KOPT-K1 (cell line): ENCODE measurements around the gene NEK6.

Experiments
- H3K27ac ChIP-seq: fragments of 200-600 bp; sonication (generic); 2 replicates; pipeline ENCODE4 v1.5.1; 2016; ENCODE audit warnings: antibody characterized with exemption, mild to moderate bottlenecking, low read depth, low read length; ENCODE audit not compliant: poor library complexity, severe bottlenecking
- H3K36me3 ChIP-seq: fragments of 200-600 bp; sonication (generic); 2 replicates; pipeline ENCODE4 v1.5.1; 2017; ENCODE audit warnings: antibody characterized with exemption, mild to moderate bottlenecking, low read length, moderate library complexity; ENCODE audit not compliant: insufficient read depth
- H3K9me3 ChIP-seq: fragments of 200-600 bp; sonication (generic); 2 replicates; pipeline ENCODE4 v1.5.1; 2017; ENCODE audit warnings: antibody characterized with exemption, low read length, mild to moderate bottlenecking; ENCODE audit not compliant: insufficient read depth, poor library complexity, severe bottlenecking

The NEK6 gene

DNA sequence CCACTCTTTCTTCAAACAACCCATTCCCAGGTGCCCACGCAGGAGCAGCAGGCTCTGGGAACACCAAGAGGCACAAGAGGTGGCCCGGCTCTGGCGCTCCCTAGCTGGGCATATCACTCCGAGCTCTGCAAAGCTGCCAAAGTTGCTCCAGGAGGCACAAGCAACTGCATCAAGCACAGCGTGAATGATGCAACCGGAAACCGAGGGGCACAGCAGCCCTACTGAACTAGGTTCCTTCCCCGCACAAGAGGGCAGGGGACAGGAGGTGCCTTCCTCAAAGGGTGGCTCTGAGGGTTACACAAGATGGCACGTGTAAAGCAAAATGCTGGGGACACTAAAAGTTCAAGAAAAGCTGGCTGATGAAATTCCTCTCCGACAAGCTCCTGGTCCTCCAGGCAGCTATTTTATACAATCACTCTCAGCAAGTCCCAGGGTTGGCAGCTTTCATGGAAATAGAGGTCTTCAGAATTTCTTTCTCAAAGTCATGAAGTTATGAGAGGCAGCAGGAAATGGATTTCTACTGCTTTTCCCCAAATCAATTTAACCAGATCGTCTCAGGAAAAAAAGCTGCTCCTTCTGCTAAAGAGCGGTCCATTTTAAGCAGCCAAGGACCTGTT lies 134.6 kb downstream of the NEK6 start:
- Histone ChIP-seq H3K9me3 (no peaks in the 10 kb centered on the region), H3K36me3 (peaks cover 53% of the 10 kb centered on the region), H3K27ac (no peak overlapping the region)

DNA sequence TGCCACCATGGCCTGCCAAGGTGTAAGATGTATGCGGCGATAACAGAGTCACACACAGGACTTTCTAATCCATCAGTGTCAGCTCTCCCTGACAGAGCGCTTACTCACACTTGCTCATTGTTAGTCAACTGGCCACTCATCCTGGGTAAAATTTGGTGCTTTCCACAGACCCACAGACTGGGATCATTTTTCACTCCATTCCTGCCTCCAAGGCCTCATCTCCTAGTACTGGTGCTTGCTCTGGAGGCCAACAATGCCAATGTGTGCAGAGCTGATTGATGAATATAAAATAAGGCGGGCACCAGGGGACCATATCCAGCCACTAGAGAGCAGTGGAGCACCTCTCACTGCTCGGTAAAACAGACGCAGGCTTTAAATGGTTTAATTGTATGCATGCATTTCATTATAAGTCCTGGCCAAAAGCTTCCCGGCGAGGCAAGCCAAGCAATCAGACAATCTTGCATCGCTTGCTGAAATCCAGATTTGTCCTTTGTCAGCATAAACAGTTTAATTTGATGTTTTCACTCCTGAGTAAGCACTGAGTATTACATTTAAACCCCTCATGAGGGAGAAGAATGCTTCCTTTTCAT lies 135.2 kb downstream of the NEK6 start:
- no peak overlapping the region for H3K27ac ChIP-seq
- no peaks in the 10 kb centered on the region for H3K9me3 ChIP-seq
- H3K36me3 ChIP-seq = peaks cover 59% of the 10 kb centered on the region

DNA sequence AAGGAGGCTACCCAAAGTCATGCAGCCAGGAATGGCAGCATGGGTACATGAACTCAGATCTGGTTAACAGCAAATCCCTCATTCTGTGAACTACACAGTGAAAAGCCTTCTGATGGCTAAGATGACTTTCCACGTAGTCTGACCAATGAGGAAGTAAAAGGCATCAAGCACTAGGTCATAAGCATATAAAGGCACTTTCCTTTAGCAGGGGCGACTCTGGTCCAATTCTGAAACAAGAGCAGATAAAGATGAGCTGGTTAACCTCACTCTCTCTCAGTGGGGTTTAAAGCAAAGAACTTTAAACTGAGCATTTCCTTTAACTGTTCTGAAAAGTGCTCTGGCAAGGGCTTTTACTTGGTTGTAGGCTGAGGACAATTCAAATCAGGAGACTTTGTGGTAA lies 136.4 kb downstream of the NEK6 start:
- no peaks in the 10 kb centered on the region for H3K9me3 ChIP-seq
- H3K36me3 ChIP-seq = peaks cover 64% of the 10 kb centered on the region
- H3K27ac ChIP-seq = no peak overlapping the region

DNA sequence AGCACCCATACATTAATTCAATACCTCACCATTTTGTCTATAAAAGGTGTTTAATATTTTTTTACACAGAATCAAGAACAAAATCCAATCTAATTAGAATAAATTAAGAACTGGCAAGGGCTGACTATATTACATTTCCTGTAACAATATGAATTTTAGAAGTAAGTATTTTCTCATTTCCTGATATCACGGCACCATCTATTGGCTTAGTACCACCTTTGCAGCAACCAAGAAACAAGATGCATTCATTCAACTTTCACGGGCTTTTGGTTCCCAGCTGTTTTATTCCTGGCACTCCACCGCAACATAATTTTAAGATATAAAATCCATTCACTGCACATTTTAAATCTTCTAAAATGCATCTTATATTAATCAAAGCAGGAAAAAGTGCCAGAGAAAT lies 136.8 kb downstream of the NEK6 start:
- Histone ChIP-seq H3K36me3 (peaks cover 66% of the 10 kb centered on the region), H3K27ac (no peak overlapping the region), H3K9me3 (no peaks in the 10 kb centered on the region)

DNA sequence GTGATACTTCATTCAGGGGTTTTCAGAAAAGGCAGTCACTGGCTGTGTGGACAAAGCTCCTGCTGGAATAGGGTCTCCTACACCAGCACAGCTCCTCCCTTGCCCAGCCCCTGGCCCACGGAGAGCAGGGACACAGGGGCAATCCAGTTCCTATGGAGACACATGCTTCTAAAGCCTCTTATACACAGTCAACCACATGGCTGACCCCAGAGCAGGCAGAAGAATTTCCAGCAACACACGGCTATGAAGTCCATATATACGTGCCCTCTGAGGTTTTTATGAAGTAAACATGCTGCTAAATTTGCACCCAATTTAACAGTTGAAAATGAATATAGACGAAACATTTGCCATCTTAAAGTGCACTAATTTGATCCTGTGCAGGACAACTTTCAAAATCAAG lies 138.1 kb downstream of the NEK6 start:
- Histone ChIP-seq H3K36me3 (peaks cover 76% of the 10 kb centered on the region), H3K9me3 (no peaks in the 10 kb centered on the region), H3K27ac (no peak overlapping the region)

DNA sequence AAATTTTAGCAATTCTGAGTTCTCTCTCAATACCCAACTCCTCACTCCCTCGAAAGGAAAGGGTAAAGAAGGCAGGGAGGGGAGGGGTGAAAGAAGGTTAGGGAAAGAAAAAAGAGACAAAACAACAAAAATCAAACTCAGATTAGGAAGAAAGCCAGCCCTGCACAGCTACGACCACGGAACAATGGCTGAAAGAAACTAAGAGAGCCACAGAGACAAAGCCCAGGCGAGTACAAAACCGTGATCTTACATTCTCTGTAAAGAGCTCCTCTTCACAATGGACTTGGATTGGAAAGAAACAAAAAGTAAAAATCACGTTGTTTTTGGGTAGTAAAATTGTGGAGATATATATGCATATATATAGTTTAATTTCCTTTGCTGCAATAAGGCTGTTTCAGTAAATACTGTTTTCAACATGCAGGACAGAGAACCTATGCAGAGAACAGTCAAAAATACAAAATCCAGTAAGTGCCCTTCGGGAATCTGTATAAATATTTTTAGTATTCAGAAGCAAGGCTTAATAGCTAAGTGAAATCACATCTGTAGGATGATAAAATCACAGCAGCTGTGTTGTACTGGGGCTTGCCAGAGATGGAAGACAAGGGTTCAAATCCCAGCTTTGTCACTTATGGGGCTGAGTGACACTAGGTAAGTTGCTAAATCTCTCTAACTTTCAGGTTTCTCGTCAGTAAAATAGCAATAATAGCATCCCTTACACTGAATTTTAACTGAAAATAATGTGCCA lies 140.6 kb downstream of the NEK6 start:
- no peak overlapping the region for H3K27ac ChIP-seq
- H3K9me3 ChIP-seq = no peaks in the 10 kb centered on the region
- H3K36me3 ChIP-seq = peaks cover 86% of the 10 kb centered on the region

DNA sequence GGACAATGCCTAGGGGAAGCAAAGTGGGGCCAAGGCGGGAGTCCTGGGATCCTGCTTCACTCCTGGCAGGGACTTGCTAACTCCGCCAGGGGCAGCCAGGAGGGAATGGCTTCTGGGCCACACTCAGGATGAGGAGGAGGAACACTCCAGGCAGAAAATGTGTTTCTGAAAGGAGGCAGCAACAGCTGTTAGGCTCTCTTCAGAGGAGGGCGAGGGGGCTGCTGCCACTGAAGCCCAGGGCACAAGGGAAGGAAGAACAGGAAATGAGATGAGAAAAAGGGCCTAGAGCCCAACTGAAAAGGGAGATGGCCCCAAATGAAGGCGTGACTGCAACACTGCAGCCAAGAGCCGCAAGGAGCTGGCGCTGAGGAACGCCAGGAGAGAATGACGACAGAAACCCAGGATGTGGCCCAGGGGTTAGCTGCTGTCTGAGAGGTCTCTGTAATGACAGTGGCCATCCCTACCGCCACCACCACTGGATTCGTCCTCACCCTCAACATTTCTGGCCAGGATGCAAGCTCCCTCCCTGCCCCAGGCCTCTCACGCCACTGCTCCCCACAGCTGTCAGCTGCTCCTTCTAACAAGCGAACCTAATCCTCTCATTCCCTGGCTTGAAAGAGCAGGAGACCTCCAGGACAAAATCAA lies 141.7 kb downstream of the NEK6 start:
- no peak overlapping the region for H3K27ac ChIP-seq
- no peaks in the 10 kb centered on the region for H3K9me3 ChIP-seq
- peaks cover 86% of the 10 kb centered on the region for H3K36me3 ChIP-seq

DNA sequence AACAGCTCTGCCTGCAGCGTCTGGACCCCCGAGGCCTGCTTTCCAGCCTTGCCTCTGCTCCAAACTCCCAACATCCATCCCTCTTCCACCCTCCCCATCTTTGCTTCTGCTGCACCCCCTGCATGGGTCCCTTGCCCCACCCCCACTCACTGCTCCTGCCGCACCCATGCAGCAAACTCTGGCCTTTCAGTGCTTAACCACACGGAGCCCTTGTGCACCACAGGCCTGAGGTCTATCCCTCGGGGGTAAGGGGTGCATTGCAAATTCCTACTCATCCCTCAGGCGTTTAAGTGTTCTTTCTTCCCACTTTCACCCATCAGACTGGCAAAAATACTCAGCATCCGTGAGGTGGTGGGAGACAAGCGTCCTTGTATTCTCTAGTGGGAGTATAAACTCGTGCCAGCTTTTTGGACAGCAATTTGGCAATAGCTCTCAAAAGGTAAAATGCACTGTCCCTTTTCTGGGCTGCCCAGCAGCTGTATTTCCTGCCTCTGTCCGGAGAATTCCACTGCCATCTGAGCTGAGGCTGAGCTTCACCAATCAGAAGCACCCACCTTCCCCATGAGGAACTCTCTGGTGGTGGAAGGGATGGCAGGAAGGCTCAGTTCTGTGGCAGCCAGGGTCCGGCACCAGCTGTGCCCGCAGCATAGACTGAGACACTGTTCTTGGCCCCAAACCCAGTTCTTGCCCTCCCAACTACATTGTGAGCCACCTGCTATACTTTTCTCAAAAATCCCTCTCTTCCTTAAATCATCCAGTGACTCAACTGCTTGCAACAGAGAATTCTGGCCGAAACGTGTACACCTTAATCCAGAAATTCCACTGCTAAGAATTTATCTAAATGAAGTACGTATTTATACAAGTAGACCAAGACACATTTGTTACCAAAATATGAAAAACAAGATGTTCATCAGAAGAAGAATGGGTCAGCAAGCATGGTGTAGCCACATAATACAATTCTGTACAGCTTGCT lies 142.5 kb downstream of the NEK6 start:
- Histone ChIP-seq H3K36me3 (peaks cover 86% of the 10 kb centered on the region), H3K27ac (no peak overlapping the region)

More for the DNA sequence above, 142.5 kb downstream of the NEK6 start:
- H3K9me3 ChIP-seq = no peaks in the 10 kb centered on the region
